HUES6 (cell line): ENCODE results near the gene ANKRD28.

Experiments
- H3K27ac ChIP-seq: 2 replicates; pipeline ENCODE4 v1.7.0; 2013; ENCODE audit warnings: low read depth, mild to moderate bottlenecking, low read length, inconsistent platforms
- H3K27me3 ChIP-seq: 2 replicates; pipeline ENCODE4 v1.6.1; 2013; ENCODE audit warnings: low read length; ENCODE audit not compliant: control insufficient read depth, insufficient read depth
- H3K36me3 ChIP-seq: 2 replicates; pipeline ENCODE4 v1.6.1; 2013; ENCODE audit warnings: low read length; ENCODE audit not compliant: control insufficient read depth, insufficient read depth
- H3K4me1 ChIP-seq: 2 replicates; pipeline ENCODE4 v1.6.1; 2013; ENCODE audit warnings: low read length; ENCODE audit not compliant: control insufficient read depth, insufficient read depth
- H3K4me3 ChIP-seq: 2 replicates; pipeline ENCODE4 v1.5.1; 2013; ENCODE audit warnings: low read depth, low read length
- H3K9ac ChIP-seq: one replicate; pipeline ENCODE4 v1.6.1; 2013; ENCODE audit warnings: mild to moderate bottlenecking, low read length
- H3K9me3 ChIP-seq: 2 replicates; pipeline ENCODE4 v1.6.1; 2013; ENCODE audit warnings: low read depth, low read length; ENCODE audit not compliant: control insufficient read depth, insufficient read depth

Gene ANKRD28

GRCh38 chr3:15803921-15804320, 6.1 kb upstream of the ANKRD28 start:
- no peak overlapping the region for H3K4me3 ChIP-seq
- H3K36me3 ChIP-seq: no peaks in the 10 kb centered on the region
- no peaks in the 10 kb centered on the region for H3K9me3 ChIP-seq
- H3K9ac ChIP-seq: no peak overlapping the region
- no peaks in the 10 kb centered on the region for H3K4me1 ChIP-seq
- no peaks in the 10 kb centered on the region for H3K27me3 ChIP-seq
- H3K27ac ChIP-seq: no peak overlapping the region

GRCh38 chr3:15801298-15801697, 3.5 kb upstream of the ANKRD28 start:
- no peak overlapping the region for H3K4me3 ChIP-seq
- no peaks in the 10 kb centered on the region for H3K9me3 ChIP-seq
- H3K27me3 ChIP-seq: no peaks in the 10 kb centered on the region
- peaks cover 21% of the 10 kb centered on the region for H3K4me1 ChIP-seq
- no peak overlapping the region for H3K9ac ChIP-seq
- no peak overlapping the region for H3K27ac ChIP-seq
- H3K36me3 ChIP-seq: no peaks in the 10 kb centered on the region

GRCh38 chr3:15800780-15801179, 3.0 kb upstream of the ANKRD28 start:
- H3K4me1 ChIP-seq: peaks cover 23% of the 10 kb centered on the region
- H3K27ac ChIP-seq: no peak overlapping the region

DNA sequence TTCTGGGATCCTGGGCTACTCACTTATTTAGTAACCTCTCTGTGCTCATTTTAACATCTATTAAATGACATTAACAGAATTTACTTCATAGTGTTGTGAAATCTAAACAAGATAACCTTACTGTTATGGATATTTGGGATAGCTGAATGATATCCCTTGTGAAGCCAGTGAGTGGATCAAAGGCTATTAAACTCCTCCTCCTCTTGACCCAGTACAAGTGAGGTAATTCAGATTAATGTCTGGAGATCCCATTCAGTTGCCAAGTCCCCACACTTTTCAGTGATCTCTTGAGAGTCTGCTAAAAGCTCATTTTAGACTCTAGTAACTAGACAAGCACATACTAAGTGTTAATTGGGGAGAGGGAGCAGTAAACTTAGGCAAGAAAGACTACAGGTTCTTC, 2.5 kb upstream of the ANKRD28 start:
- Histone ChIP-seq H3K4me1 (peaks cover 23% of the 10 kb centered on the region), H3K36me3 (no peaks in the 10 kb centered on the region), H3K27ac (no peak overlapping the region), H3K9ac (no peak overlapping the region), H3K27me3 (no peaks in the 10 kb centered on the region), H3K9me3 (no peaks in the 10 kb centered on the region), H3K4me3 (no peak overlapping the region)

More at GRCh38 chr3:15800780-15801179, 3.0 kb upstream of the ANKRD28 start:
- Histone ChIP-seq H3K9ac (no peak overlapping the region), H3K4me3 (no peak overlapping the region), H3K36me3 (no peaks in the 10 kb centered on the region), H3K27me3 (no peaks in the 10 kb centered on the region), H3K9me3 (no peaks in the 10 kb centered on the region)

- Histone ChIP-seq H3K4me1 (peaks cover 23% of the 10 kb centered on the region), H3K27ac (no peak overlapping the region), H3K4me3 (no peak overlapping the region), H3K27me3 (no peaks in the 10 kb centered on the region), H3K9me3 (no peaks in the 10 kb centered on the region), H3K36me3 (no peaks in the 10 kb centered on the region; the same call in 1 of the 2 replicates), H3K9ac (no peak overlapping the region)
Measured at GRCh38 chr3:15798533-15799245, 910 bp upstream of the ANKRD28 start.

DNA sequence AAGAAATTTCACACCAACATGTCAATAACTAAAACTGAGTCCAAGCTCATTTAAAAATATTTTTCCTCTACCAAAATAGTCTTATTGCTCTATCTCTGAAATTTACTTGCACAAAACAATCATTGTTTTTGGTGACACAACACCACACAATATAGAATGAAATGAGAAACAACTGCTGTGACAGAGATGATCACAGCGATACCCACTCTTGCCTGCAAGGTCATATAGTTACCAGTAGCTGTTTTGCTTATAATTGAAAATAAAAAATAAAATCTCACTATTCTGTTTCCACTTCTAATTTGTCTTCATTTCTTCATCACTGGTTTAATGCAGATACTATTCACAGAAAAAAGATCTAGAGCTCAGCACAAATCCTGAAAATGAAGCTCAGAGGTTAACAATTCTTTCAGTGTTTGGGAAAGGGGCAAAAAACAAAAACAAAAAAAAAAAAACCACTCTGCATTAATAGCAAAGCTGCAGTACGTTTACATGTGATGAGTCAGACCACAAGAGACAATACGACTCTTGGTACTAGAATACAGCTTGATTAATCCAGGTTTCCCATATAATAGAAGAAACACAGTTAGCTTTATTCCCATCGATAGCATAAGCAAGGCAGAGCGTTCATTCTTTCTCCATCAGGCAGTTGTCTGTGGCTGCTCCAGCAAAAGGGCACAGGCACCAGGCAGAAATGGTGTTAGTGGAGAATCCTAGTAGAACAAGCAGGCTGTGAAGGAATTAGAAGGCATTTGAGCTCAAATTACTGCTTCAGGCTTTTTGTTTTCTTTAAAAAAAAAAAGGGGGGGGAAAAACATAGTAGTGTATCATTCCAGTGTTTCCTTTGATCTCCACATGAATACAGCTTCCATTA, 773 bp downstream of the ANKRD28 start:
- H3K9ac ChIP-seq: no peak overlapping the region
- peaks cover 3% of the 10 kb centered on the region; the same call in 1 of the 2 replicates for H3K36me3 ChIP-seq
- H3K27me3 ChIP-seq: no peaks in the 10 kb centered on the region
- H3K9me3 ChIP-seq: no peaks in the 10 kb centered on the region
- H3K27ac ChIP-seq: 0 out of 2 replicates have a peak overlapping the region, but pooled peaks have one; percentile 35
- peaks cover 23% of the 10 kb centered on the region for H3K4me1 ChIP-seq
- H3K4me3 ChIP-seq: peak overlapping the region; percentile 32; the same call in 1 of the 2 replicates

- no peak overlapping the region for H3K9ac ChIP-seq
- H3K27me3 ChIP-seq: no peaks in the 10 kb centered on the region
- H3K4me1 ChIP-seq: peaks cover 23% of the 10 kb centered on the region
- peaks cover 3% of the 10 kb centered on the region; the same call in 1 of the 2 replicates for H3K36me3 ChIP-seq
- no peaks in the 10 kb centered on the region for H3K9me3 ChIP-seq
- H3K4me3 ChIP-seq: no peak overlapping the region
- no peak overlapping the region for H3K27ac ChIP-seq
Measured at GRCh38 chr3:15796331-15796730, 1.4 kb downstream of the ANKRD28 start.

DNA sequence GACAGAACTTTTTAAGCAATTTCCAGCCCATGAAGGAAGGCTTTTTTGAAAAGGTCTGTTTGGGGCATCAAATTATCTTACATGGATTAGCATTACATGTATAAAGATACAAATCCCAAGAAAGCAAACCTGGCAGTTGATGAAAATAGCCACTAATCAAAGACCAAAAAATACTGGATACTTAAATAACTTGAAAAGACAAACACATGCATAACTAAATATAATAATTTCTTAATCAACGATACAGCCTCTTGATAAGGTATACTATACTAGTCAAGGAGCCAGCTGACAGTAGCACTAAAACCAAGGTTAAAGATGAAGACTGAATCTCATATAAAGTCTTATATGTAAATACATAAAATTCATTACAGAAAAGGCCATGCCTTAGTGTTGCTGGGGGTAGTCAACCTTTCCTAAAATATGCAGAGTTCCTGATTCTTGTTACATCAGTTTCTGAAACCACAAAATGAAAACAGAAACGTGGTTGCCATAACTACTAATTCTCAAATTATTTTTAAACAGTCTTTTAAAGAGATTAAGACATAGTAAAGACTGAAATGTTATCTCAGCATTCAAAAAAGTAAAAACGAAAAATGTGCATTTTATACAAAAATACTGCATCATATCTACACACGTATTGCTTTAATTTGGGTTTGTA, 2.0 kb downstream of the ANKRD28 start:
- H3K36me3 ChIP-seq: peaks cover 3% of the 10 kb centered on the region; the same call in 1 of the 2 replicates
- H3K27me3 ChIP-seq: no peaks in the 10 kb centered on the region
- H3K4me3 ChIP-seq: no peak overlapping the region
- H3K9me3 ChIP-seq: no peaks in the 10 kb centered on the region; the same call in 1 of the 2 replicates
- H3K27ac ChIP-seq: no peak overlapping the region
- no peak overlapping the region for H3K9ac ChIP-seq
- H3K4me1 ChIP-seq: peaks cover 23% of the 10 kb centered on the region

GRCh38 chr3:15794842-15795650, 2.7 kb downstream of the ANKRD28 start:
- Histone ChIP-seq H3K27me3 (no peaks in the 10 kb centered on the region), H3K9me3 (no peaks in the 10 kb centered on the region; the same call in 1 of the 2 replicates), H3K27ac (no peak overlapping the region), H3K4me1 (peaks cover 23% of the 10 kb centered on the region), H3K9ac (no peak overlapping the region), H3K36me3 (peaks cover 5% of the 10 kb centered on the region), H3K4me3 (no peak overlapping the region)

DNA sequence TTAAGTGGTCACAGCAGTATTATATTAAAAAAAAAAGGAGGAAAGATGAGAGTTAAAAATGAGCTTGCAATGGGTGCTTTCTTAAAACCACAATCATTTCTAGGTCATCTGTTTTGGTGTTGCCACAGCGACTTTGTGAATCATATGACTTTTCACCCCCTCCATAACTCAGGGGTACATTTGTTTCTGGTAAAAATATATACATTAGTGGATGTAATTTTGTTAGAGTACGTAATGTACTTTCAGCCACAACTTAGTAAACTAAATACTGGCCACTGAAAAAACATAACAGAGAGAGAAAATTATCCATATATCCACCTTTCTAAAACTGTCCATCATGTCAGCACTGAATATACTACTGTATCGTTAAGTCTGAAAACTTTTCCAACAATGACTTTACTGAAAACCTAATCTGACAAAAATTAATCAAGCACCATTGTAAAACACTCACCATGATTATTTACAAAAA, 3.4 kb downstream of the ANKRD28 start:
- peaks cover 5% of the 10 kb centered on the region for H3K36me3 ChIP-seq
- H3K9me3 ChIP-seq: no peaks in the 10 kb centered on the region; the same call in 1 of the 2 replicates
- peaks cover 23% of the 10 kb centered on the region for H3K4me1 ChIP-seq
- H3K4me3 ChIP-seq: no peak overlapping the region
- no peak overlapping the region for H3K9ac ChIP-seq
- no peak overlapping the region for H3K27ac ChIP-seq
- H3K27me3 ChIP-seq: no peaks in the 10 kb centered on the region
